ENCODE data around the gene PTPRO. TPM values are rescaled to one million over a fixed set of nuclear protein-coding genes. Genes with fewer than 3 reads are reported as not detected.

Gene PTPRO
- total RNA-seq, 4 donors from 2014 or later: 0.26 to 0.81 (median 0.51) TPM

- 53% methylated on average over 4 of the region's 4 CpGs for WGBS
- H3K9me3 ChIP-seq: no peaks in the 10 kb centered on the region
- H3K27me3 ChIP-seq: no peaks in the 10 kb centered on the region
- no peaks in the 10 kb centered on the region for H3K36me3 ChIP-seq
- no peak overlapping the region for H3K27ac ChIP-seq
- H3K4me3 ChIP-seq: no peak overlapping the region
- no peak for DNase-seq (ENCODE audit: low spot score in 2 of 2)
- TF ChIP-seq CTCF (IDR thresholded peaks at IDR 0.05) (no peak), POLR2A (IDR thresholded peaks at IDR 0.05) (no peak), EP300 (IDR thresholded peaks at IDR 0.05) (no peak), POLR2AphosphoS5 (IDR thresholded peaks at IDR 0.05) (no peak)
- H3K4me1 ChIP-seq: no peaks in the 10 kb centered on the region
Observed at GRCh38 chr12:15446807-15447206, 124.5 kb downstream of the PTPRO start.

GRCh38 chr12:15453613-15454012 lies 131.3 kb downstream of the PTPRO start:
- Histone ChIP-seq H3K36me3 (no peaks in the 10 kb centered on the region), H3K4me1 (no peaks in the 10 kb centered on the region), H3K4me3 (no peak overlapping the region), H3K27ac (no peak overlapping the region), H3K9me3 (peaks cover 13% of the 10 kb centered on the region), H3K27me3 (no peaks in the 10 kb centered on the region)
- WGBS: 68% methylated on average over 1 of the region's 1 CpG
- TF ChIP-seq POLR2A (IDR thresholded peaks at IDR 0.05): no peak
- no peak for TF ChIP-seq CTCF (IDR thresholded peaks at IDR 0.05)
- TF ChIP-seq EP300 (IDR thresholded peaks at IDR 0.05): no peak
- TF ChIP-seq POLR2AphosphoS5 (IDR thresholded peaks at IDR 0.05): no peak
- no peak for DNase-seq (ENCODE audit: low spot score in 2 of 2)

- no peak for DNase-seq (ENCODE audit: low spot score in 2 of 2)
- 84% methylated on average over 1 of the region's 1 CpG for WGBS
- Histone ChIP-seq H3K27me3 (no peaks in the 10 kb centered on the region), H3K4me3 (no peak overlapping the region), H3K9me3 (peaks cover 18% of the 10 kb centered on the region), H3K4me1 (no peaks in the 10 kb centered on the region), H3K27ac (no peak overlapping the region), H3K36me3 (no peaks in the 10 kb centered on the region)
- TF ChIP-seq POLR2AphosphoS5 (IDR thresholded peaks at IDR 0.05) (no peak), EP300 (IDR thresholded peaks at IDR 0.05) (no peak), POLR2A (IDR thresholded peaks at IDR 0.05) (no peak), CTCF (IDR thresholded peaks at IDR 0.05) (no peak)
Observed at GRCh38 chr12:15458008-15458407, 135.7 kb downstream of the PTPRO start.

GRCh38 chr12:15468911-15469310 lies 146.6 kb downstream of the PTPRO start:
- no peak for DNase-seq (ENCODE audit: low spot score in 2 of 2)
- no peak for TF ChIP-seq POLR2A (IDR thresholded peaks at IDR 0.05)
- H3K9me3 ChIP-seq: no peaks in the 10 kb centered on the region
- H3K4me1 ChIP-seq: no peaks in the 10 kb centered on the region
- peaks cover 3% of the 10 kb centered on the region for H3K27me3 ChIP-seq
- no peak overlapping the region for H3K27ac ChIP-seq
- no peak overlapping the region for H3K4me3 ChIP-seq
- 32% methylated on average over 2 of the region's 2 CpGs for WGBS
- H3K36me3 ChIP-seq: no peaks in the 10 kb centered on the region

DNA sequence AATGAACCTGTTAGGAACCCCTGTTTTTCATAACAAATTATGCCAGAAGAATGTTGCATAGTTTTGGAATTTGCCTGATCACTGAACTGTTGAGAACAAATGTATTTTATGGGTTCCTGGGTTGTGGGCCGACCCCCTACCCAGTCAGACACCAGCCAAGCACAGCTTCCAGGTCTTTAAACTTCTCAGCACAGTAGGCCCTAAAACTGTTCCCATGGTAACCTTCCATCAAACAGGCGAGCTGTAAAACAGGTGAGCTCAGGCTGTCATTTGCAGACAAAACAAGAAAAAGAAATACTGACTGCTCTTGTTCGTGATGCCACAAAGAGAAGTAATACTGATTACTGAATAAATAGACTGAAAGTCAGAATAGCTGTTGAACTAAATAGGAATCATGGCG lies 147.0 kb downstream of the PTPRO start:
- H3K4me3 ChIP-seq: no peak overlapping the region
- no peaks in the 10 kb centered on the region for H3K4me1 ChIP-seq
- no peaks in the 10 kb centered on the region for H3K9me3 ChIP-seq
- no peak for TF ChIP-seq POLR2A (IDR thresholded peaks at IDR 0.05)
- no peak for TF ChIP-seq POLR2AphosphoS5 (IDR thresholded peaks at IDR 0.05)
- no peak for TF ChIP-seq EP300 (IDR thresholded peaks at IDR 0.05)
- no peak for TF ChIP-seq CTCF (IDR thresholded peaks at IDR 0.05)
- H3K27me3 ChIP-seq: peaks cover 3% of the 10 kb centered on the region
- no peak for DNase-seq (ENCODE audit: low spot score in 2 of 2)
- no peak overlapping the region for H3K27ac ChIP-seq
- 32% methylated on average over 4 of the region's 4 CpGs for WGBS
- no peaks in the 10 kb centered on the region for H3K36me3 ChIP-seq

- no peak for TF ChIP-seq CTCF (IDR thresholded peaks at IDR 0.05)
- TF ChIP-seq EP300 (IDR thresholded peaks at IDR 0.05): no peak
- Histone ChIP-seq H3K4me1 (no peaks in the 10 kb centered on the region), H3K36me3 (no peaks in the 10 kb centered on the region), H3K4me3 (no peak overlapping the region), H3K27ac (no peak overlapping the region), H3K9me3 (no peaks in the 10 kb centered on the region), H3K27me3 (no peaks in the 10 kb centered on the region)
- 75% methylated on average over 2 of the region's 2 CpGs for WGBS
- no peak for DNase-seq (ENCODE audit: low spot score in 2 of 2)
Observed at GRCh38 chr12:15472036-15472435, 149.7 kb downstream of the PTPRO start.
